HL-60 (cell line): ENCODE data around the gene ACAP1.

Experiments used
- GABPA ChIP-seq: IDR thresholded peaks from 2 replicates; pipeline ENCODE4 v1.6.1; 2012; ENCODE audit warnings: low read depth
- POLR2AphosphoS5 ChIP-seq: IDR thresholded peaks from 2 replicates; pipeline ENCODE4 v1.6.1; 2012; ENCODE audit warnings: low read depth
- TF ChIP-seq, protein P1 (sequence below): IDR thresholded peaks from one replicate; pipeline ENCODE4 v1.5.1; 2011; ENCODE audit warnings: low read length, control low read depth, inconsistent platforms; ENCODE audit not compliant: insufficient read depth
- TF ChIP-seq, protein P2 (sequence below): IDR thresholded peaks from 2 replicates; pipeline ENCODE4 v1.6.1; 2012; ENCODE audit warnings: low read depth; ENCODE audit not compliant: insufficient replicate concordance

DNA sequence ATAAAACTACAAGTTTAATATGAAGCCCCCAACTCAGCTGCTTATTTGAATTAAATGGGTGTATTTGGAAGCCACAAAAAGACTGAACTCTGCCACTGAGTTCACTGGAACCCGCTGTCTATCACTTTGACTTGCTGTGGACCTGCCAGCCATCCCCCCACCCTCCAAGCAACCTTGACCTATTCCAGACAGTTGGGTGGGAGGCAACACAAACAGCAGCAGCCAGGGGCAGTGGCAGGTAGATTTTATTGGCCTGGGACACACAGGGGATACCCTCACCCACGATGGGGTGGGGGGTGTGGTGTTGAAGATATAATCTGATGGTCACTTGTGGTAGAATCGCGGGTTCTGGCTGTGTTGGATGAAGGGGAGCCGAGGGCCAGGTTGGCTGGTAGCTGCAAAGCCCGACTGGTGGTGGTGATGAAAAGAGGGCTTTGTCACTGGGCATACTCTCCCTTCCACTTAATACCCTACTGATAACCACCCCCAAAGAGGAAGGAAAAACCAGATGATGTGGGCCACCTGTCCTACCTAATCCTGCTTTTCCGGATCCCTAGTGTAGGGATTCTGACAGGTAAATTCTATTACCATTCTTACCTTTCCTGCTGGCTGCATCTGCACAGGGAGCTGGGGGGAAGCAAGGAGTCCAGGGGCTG, 23.8 kb upstream of the ACAP1 start:
- TF ChIP-seq, protein P1, sequence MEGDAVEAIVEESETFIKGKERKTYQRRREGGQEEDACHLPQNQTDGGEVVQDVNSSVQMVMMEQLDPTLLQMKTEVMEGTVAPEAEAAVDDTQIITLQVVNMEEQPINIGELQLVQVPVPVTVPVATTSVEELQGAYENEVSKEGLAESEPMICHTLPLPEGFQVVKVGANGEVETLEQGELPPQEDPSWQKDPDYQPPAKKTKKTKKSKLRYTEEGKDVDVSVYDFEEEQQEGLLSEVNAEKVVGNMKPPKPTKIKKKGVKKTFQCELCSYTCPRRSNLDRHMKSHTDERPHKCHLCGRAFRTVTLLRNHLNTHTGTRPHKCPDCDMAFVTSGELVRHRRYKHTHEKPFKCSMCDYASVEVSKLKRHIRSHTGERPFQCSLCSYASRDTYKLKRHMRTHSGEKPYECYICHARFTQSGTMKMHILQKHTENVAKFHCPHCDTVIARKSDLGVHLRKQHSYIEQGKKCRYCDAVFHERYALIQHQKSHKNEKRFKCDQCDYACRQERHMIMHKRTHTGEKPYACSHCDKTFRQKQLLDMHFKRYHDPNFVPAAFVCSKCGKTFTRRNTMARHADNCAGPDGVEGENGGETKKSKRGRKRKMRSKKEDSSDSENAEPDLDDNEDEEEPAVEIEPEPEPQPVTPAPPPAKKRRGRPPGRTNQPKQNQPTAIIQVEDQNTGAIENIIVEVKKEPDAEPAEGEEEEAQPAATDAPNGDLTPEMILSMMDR = no peak
- TF ChIP-seq GABPA (no peak), POLR2AphosphoS5 (no peak; the same call in 1 of the 2 replicates)
- TF ChIP-seq, protein P2, sequence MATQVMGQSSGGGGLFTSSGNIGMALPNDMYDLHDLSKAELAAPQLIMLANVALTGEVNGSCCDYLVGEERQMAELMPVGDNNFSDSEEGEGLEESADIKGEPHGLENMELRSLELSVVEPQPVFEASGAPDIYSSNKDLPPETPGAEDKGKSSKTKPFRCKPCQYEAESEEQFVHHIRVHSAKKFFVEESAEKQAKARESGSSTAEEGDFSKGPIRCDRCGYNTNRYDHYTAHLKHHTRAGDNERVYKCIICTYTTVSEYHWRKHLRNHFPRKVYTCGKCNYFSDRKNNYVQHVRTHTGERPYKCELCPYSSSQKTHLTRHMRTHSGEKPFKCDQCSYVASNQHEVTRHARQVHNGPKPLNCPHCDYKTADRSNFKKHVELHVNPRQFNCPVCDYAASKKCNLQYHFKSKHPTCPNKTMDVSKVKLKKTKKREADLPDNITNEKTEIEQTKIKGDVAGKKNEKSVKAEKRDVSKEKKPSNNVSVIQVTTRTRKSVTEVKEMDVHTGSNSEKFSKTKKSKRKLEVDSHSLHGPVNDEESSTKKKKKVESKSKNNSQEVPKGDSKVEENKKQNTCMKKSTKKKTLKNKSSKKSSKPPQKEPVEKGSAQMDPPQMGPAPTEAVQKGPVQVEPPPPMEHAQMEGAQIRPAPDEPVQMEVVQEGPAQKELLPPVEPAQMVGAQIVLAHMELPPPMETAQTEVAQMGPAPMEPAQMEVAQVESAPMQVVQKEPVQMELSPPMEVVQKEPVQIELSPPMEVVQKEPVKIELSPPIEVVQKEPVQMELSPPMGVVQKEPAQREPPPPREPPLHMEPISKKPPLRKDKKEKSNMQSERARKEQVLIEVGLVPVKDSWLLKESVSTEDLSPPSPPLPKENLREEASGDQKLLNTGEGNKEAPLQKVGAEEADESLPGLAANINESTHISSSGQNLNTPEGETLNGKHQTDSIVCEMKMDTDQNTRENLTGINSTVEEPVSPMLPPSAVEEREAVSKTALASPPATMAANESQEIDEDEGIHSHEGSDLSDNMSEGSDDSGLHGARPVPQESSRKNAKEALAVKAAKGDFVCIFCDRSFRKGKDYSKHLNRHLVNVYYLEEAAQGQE = no peak
